ENCODE measurements around the gene SPO11.

The SPO11 gene

GRCh38 chr20:57391439-57392301 lies 62.1 kb downstream of the SPO11 start:
- DNase-seq (ENCODE audit: low read depth) = no peak

GRCh38 chr20:57392512-57393271 lies 63.1 kb downstream of the SPO11 start:
- DNase-seq (ENCODE audit: low read depth) = peak; percentile 54
